HL-60/S4 treated with phorbol 12-myristate 13-acetate at 8.2 ng/mL for 4 days and 3 days (cell line): ENCODE measurements around the gene SFTA2.
"Not testable (repeated sequence)": the region's sequence is repeated elsewhere in the genome, so short reads cannot be mapped to it uniquely, and the experiment has no call there.

Experiments
- in situ Hi-C: fragments of 300-500 bp; cut with MboI; formaldehyde crosslinking; loops from 2 replicates; pipeline ENCODE4 v1.15.0; 2022; ENCODE audit warnings: low sequenced_read_pairs

Gene SFTA2

GRCh38 chr6:30944051-30944450 is 12.1 kb upstream of the SFTA2 start:
- in situ Hi-C loops = no loop called here

GRCh38 chr6:30942338-30943060 is 10.5 kb upstream of the SFTA2 start:
- in situ Hi-C loops = no loop called here

- in situ Hi-C loops = no loop called here
Observed at GRCh38 chr6:30940361-30940986, 8.5 kb upstream of the SFTA2 start, which contains the start of gene MUCL3. Gene MUCL3, plus strand, starts transcription at chr6:30940973. Its CDS starts 27 bp downstream, at chr6:30941000.

GRCh38 chr6:30939473-30939872 is 7.5 kb upstream of the SFTA2 start:
- in situ Hi-C loops = no loop called here

GRCh38 chr6:30938730-30939129 is 6.8 kb upstream of the SFTA2 start:
- in situ Hi-C loops = no loop called here

GRCh38 chr6:30937265-30937664 is 5.3 kb upstream of the SFTA2 start:
- in situ Hi-C loops = no loop called here

GRCh38 chr6:30935018-30935417 is 3.0 kb upstream of the SFTA2 start:
- in situ Hi-C loops = no loop called here

- in situ Hi-C loops = no loop called here
Observed at GRCh38 chr6:30932665-30933365, 845 bp upstream of the SFTA2 start.

GRCh38 chr6:30931272-30931671 is 698 bp downstream of the SFTA2 start:
- in situ Hi-C loops = no loop called here

GRCh38 chr6:30930506-30930905 is 1.5 kb downstream of the SFTA2 start:
- in situ Hi-C loops = no loop called here

- in situ Hi-C loops = no loop called here
Observed at GRCh38 chr6:30928677-30929076, 3.3 kb downstream of the SFTA2 start.

GRCh38 chr6:30927080-30927479 is 4.9 kb downstream of the SFTA2 start:
- in situ Hi-C loops = not testable (repeated sequence)

- in situ Hi-C loops = no loop called here
Observed at GRCh38 chr6:30926644-30927043, 5.3 kb downstream of the SFTA2 start.

GRCh38 chr6:30924040-30924627 is 7.8 kb downstream of the SFTA2 start:
- in situ Hi-C loops = not testable (repeated sequence)

- in situ Hi-C loops = no loop called here
Observed at GRCh38 chr6:30922447-30922852, 9.5 kb downstream of the SFTA2 start.

- in situ Hi-C loops = no loop called here
Observed at GRCh38 chr6:30918670-30919069, 13.3 kb downstream of the SFTA2 start.

GRCh38 chr6:30917487-30917886 is 14.5 kb downstream of the SFTA2 start:
- in situ Hi-C loops = no loop called here

- in situ Hi-C loops = no loop called here
Observed at GRCh38 chr6:30917041-30917440, 14.9 kb downstream of the SFTA2 start.

- in situ Hi-C loops = no loop called here
Observed at GRCh38 chr6:30915591-30915946, 16.4 kb downstream of the SFTA2 start.

- in situ Hi-C loops = no loop called here
Observed at GRCh38 chr6:30914854-30915590, 16.9 kb downstream of the SFTA2 start.
